NCI-H146 (cell line): ENCODE results near the gene ACOT8.
"Not testable (repeated sequence)": the region's sequence is repeated elsewhere in the genome, so short reads cannot be mapped to it uniquely, and the experiment has no call there.

Experiments
- DNase-seq: peaks from one replicate; lab custom pipeline; 2025; lab: John Stamatoyannopoulos, UW

ACOT8 gene

DNA sequence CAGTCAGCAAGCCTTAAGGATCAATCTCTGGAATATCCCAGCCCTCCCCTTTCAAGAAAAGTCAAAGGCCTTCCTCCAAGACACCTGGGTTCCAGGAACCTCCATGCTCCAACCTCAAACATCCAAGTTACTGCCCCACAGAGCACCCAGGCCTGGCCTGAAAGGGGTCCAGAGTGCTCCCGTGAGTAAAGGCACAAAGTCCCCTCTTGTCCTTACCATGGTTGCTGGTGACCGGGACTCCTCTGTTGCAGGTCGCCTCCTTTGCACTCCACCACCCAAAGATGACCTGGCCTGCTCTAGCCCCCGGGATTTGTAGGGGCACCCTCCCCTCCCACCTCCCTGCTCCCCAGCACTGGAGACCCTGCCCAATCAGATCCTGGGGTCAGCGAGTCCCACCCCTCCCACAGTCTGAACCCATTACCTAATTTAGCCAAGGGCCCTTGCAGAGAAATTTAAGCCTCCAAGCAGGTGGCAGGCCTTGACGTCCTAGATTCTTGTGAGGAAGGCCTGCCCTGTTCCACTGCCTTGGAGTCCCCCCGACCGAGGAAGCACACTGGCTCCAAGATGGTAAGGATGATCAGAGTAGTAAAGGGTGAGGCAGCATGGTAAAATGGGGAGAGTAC lies 30.1 kb downstream of the ACOT8 start, which contains the start of gene TNNC2:
TNNC2 (minus strand) TSS at position 283 of the 623 bp plus-strand sequence; CDS start at position 219, 64 bp downstream.
- DNase-seq, result no peak

DNA sequence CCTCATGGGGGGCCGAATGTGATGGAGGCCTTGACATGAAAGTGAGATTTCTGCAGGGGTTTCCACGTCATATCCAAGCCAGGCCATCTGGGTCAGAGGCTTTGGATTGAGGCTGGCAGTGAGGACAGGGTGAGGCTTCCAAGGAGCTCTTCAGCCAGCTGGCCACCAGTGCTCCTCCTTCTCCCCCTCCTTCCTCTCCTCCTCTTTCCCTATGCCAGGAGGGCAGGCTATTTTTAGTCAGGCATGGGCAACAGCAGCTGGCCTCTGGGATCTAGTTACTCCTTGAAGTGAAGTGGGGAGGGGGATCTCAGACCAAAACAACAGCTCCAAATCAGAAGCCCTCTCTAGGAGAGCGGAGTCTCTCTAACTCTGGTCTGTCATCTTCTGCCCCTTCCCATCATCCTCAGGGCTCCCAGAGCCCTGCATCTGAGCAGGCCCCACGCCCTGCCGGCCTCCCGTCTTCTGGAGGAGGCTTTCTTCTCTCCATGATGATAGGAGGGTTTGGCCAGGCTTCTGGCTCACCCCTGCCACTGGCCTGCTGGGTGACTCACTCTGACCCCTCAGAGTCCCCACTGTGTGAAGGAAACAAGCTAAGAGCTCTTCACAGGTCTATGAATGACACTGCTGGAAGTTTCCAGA lies 30.7 kb downstream of the ACOT8 start:
- no peak for DNase-seq

DNA sequence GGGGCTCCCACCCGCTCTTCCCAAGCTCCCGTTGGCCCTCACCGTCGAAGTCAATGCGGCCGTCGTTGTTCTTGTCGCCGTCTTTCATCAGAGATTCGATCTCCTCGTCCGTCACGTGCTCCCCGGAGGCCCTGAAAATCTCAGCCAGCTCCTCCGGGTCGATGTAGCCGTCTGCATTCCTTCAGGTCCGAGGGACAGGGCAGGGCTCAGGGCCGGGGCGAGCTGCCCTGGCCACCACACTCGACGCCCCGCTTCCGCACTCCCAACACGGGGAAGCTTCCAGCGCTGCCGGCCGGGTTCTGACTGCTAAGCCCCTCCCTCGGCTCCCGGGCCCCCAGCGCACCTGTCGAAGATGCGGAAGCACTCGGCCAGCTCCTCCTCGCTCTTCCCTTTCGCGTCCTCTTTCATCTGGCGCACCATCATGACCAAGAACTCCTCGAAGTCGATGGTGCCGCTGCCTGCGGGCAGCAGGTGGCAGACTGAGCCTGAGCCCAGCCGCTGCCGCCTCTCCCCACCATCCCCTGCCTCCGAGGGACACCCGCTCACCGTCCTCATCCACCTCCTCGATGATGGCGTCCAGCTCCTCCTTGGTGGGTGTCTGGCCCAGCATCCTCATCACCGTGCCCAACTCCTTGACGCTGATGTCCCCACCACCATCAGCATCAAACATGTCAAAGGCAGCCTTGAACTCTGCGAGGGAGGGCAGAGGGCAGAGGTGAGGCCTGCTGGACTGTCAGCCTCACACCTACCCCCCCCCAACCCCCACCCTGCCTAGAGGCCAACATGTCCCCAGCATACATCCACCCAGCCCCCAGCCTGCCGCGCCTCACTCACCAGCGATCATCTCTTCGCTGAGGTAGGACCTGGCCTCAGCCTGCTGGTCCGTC lies 33.0 kb downstream of the ACOT8 start:
- DNase-seq, result peak; percentile 79

DNA sequence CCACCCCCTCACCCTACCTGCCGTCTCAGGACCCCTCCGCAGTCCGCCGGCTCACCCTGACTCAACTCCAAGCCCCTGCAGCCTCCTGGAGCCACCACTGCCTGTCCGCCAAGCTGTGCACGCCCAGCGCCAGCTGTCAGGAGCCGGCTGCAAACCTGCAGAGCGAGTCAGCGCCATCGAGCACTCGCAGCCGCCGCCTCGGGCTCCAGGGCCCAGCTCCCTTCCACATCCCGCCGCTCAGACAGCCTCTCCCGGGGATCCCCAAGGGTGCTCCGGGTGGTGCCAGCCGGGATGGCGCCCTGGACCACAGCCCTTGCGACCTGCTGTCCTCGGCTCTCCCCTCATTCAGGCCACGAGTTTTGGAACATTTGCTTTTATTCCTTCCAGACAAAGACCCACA lies 34.3 kb downstream of the ACOT8 start:
- DNase-seq, result peak; percentile 59

DNA sequence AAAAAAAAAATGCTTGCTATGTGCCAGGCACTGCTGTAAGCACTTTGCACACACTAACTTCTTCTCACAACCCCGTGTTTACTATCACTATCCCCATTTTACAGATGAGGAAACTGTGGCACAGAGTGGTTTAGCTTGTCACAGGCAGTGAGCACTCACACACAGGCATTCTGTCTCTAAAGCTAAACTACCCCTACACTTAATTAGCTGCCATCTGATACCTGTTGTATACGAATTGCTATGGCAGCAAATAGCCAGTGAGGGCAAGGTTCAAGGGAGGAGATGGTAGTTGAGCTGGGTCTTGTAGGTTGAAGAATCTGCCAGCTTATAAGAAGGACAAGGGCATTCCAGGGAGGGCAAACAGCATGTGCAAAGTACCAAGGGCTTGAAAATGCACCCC lies 35.2 kb downstream of the ACOT8 start:
- peak; percentile 25 for DNase-seq

DNA sequence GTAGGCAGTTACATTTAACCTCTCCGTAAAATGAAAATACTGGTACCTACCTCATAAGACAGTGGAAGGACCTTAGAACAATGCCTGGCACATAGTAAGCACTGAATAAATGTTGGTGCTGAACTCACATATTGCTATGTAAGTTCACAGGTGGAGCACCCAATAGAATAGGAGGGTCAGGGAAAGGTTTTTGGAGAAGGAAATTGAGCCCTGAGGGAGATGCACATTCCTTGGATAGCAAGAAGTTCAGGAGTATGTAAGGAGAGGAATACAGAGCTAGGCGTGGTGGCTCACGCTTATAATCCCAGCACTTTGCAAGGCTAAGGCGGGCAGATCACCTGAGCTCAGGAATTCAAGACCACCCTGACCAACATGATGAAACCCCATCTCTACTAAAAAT lies 37.7 kb downstream of the ACOT8 start:
- no peak for DNase-seq

DNA sequence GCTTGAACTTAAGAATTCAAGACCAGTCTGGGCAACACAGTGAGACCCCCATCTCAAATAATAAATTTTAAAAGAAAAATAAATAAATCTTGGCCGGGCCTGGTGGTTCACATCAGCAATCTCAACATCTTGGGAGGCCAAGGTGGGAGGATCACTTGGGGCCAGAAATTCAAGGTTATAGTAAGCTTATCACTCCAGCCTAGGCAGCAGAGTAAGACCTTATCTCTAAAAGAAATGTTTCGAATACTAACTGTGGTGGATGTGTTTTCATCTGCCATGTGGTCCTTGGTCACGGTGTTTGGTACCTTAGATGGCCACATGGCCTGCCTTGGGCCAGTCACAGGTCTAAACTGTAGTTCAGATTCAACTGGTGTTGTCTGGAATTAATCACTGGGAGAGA lies 39.0 kb downstream of the ACOT8 start:
- DNase-seq, result no peak

DNA sequence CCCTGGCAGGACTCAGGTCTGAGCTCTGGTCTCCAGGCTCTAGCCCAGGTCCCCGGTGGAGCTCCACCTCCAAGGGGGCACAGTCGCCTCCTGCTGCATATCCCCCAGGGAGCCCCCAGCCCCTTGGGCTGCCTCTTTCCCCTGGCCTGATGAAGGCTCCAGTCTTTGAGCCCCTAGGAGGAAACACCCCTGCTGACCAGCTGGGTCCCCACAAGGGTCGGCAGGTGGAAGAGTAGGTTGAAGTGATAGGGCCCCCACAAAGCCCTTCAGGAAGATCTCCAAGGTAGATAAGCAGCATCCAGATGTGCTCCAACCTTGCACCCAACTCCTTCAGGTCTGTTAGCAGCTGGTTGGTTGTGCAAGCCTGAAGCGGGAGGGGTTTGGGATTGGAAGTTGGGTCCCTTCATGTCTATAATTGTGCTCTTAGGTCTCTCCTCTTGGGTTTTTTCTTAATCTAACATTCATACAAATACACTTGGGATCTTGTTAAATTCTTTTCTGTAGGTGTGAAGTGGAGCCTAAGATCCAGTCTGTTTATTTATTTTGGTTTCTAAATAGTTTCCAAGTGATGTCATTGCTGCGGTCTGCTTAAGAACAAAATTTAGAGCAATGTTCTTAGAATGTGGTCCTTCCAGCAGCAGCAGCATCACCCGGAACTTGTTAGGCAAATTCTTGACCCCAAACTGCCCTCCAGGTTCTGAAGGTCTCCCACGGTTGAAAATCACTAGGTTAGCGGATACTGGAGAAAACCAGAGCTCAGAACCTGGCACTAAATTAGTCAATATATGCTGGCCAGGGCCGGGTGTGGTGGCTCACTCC lies 39.6 kb downstream of the ACOT8 start:
- no peak for DNase-seq

DNA sequence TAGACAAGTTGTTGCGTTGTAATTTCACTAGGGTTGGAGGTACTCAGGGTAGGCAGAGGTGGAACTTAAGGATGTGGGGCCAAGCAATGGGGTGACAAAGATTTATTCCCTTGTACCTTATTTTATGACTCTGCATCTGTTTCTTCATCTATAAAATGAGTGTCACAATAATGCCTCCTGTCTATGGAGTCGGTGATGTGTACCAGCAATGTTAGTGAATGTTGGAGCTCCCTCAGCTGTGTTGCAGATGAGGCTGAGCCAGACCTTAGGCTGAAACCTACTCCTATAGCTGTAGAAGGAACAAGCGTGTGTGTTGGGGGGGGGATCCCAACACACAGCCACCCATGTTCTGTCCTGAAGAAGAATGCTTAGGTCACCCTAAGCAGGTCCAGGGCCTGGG lies 40.2 kb downstream of the ACOT8 start:
- DNase-seq, result no peak

DNA sequence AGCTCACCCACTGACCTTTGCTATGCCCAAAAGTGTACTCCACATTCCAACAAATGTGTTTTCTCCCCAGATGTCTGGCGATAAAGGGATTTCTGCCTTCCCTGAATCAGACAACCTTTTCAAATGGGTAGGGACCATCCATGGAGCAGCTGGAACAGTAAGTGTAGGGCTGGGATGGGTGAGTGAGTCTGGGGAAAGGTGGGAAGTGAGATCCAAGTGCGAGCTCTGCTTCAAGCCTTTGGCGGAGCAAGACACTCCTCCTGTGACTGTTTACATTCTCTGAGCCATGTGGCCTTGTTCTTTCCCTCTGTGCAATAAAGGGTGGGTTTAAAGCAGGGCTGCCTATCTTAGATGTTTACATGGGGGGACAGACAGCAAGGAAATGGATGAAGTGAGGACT lies 42.9 kb downstream of the ACOT8 start:
- DNase-seq, result no peak

DNA sequence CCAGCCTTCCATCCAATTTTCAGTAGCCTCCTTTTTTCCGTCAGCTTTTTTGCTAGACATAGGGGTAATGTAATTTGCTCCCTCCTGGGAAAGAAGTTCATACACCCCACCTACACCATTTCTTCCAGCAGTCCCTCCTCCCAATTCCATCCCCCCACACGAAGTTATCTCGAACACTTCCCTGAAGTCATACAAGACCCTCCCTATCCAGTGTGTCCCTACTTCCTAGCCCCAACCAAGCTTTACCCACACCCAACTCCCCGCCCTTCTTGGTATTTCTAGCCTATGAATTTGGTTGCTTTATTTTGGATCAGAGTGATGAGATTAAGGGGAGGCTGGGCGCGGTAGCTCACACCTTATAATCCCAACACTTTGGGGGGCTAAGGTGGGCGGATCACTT lies 43.7 kb downstream of the ACOT8 start:
- no peak for DNase-seq

DNA sequence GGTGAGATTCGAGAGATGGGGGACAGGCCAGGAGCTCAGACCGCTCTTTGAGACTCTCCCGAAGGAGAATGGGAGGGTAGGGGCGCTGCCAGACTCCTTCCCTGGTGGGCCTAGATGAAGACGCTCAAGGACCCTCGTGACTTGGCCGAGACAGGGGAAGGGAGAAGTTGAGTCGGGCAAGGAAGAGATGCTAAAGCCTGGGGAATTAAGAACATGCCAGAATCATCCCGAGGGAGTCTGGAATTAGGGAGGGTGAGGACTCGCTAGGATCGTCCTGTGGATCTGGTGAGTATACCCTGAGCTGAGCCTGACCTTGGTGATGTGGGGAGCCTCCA lies 44.2 kb downstream of the ACOT8 start:
- DNase-seq, result no peak

DNA sequence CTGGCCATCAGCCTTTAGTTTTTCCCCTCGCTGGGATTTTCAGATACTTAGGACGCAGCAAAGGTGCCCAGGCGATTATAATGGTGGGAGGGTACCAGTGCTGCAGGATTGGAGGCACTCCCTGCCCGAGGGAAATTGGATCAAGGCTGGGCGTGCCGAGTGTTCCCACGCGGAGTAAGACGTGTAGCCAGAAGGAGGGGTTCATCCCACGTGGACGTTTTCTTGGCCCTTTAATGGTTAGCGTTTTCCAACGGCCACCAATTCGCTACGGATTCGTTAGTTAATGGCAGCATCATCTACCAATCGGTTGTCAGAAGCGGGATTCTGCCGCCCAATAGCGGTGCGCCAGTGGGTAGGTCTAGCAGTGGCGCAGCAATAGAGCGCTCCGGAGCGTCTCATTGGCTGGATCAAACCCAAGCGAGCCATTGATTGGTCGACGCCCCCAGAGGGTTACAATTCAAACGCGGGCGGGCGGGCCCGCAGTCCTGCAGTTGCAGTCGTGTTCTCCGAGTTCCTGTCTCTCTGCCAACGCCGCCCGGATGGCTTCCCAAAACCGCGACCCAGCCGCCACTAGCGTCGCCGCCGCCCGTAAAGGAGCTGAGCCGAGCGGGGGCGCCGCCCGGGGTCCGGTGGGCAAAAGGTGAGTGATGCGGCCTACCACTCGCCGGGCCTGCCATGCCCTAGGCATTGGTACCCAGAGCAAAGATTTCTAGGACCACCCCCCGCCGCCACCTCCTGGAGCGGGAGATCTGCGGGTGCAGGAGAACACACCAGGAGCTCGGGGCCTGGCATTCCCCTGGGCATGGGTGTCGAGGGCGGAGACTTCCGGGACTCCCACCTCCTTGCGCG lies 44.8 kb downstream of the ACOT8 start, which contains the start of gene UBE2C:
UBE2C (plus strand) TSS at position 488 of the 849 bp plus-strand sequence; CDS start at position 540, 52 bp downstream.
- DNase-seq, result peak; percentile 99

DNA sequence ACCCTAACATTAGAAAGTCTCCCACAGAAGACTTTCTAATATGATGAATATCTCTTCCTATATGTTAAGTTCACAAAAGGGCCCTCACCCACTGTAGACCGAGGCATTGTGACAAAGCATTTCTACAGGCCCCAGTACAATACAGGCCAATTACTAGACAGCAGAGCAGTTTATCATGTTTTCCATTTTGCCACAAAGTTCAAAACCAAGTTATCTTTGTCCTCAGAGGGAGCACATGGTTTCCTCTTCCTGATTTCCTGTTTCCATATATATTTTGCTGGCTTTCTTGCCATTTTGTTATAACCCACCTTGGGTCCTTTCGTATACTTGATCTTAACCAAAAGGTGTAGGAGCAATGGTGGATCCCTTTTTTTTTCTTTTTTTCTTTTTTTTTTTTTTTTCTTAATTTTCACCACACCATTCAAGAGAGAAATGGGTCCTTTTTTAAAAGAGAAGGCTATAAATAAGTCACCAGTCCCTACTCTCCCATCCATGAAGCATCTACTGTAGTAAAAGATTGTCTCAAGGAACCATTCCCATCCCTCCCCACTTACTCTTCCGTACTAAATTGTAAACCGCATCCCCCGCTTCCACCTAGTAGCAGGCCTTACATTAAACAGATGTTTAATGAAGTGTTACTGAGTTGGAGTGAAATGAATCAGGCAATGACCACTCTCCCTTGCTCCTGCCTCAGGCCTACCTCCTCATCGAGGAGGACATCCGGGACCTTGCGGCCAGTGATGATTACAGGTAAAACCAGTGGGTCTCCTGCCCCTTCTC lies 46.8 kb downstream of the ACOT8 start:
- no peak for DNase-seq

DNA sequence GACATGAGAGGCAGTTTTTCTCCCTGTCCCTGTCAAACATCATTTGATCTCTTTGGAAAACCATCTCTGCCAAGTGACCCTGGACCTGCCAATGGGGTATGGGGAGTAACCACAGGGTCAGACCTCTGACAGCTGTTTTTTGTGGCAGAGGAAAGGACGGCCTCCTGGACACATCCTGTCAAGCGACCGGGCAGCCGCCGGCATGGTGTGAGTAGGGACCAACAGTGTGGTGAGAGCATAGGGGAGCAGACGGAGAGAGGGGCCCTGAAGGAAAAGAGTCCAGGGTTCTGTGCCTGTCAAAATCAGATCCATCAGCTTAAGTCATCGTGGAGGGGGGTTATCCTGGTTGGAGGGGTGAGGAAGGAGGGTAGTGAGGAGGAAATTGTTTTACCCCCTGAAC lies 55.3 kb downstream of the ACOT8 start:
- DNase-seq, result no peak

DNA sequence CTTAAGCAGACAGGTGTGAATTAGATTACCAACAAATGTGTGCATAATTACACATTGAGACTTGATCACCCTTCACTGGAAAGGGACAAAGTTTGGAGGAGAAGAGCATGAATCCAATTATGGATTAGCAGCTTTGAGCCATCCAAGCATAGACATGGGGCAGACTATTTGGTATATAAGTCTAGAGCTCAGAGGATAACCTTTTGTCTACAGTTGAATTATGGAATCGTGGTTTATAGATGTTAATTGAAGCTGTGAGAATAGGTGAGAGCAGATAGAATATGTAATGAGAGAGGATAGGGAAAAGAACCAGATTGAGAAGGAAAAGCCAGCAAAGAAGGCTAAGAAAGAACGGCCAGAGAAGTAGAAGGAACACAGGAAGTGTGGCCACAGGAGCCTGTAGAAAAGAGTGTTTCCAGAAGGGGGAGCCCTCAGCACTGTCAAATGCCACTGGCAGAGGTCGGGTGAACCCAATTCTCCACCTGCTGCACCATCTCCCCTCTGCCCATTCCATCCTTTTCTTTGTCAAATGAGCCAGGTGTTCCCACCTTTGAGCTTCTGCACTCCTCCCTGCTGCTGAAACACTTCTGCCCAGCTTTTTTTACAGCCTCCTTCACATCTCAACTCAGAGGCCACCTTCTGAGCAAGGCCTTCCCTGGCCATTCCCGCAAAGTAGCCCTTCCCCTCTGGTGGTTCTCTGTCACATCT lies 58.1 kb downstream of the ACOT8 start:
- peak; percentile 80 for DNase-seq

DNA sequence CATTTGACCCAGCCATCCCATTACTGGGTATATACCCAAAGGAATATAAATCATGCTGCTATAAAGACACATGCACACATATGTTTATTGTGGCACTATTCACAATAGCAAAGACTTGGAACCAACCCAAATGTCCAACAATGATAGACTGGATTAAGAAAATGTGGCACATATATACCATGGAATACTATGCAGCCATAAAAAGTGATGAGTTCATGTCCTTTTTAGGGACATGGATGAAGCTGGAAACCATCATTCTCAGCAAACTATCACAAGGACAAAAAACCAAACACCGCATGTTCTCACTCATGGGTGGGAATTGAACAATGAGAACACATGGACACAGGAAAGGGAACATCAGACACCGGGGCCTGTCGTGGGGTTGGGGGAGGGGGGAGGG lies 59.2 kb downstream of the ACOT8 start:
- DNase-seq, result not testable (repeated sequence)

DNA sequence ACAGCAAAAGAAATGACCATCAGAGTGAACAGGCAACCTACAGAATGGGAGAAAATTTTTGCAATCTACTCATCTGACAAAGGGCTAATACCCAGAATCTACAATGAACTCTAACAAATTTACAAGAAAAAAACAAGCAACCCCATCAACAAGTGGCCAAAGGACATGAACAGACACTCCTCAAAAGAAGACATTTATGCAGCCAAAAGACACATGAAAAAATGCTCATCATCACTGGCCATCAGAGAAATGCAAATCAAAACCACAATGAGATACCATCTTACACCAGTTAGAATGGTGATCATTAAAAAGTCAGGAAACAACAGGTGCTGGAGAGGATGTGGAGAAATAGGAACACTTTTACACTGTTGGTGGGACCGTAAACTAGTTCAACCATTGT lies 59.7 kb downstream of the ACOT8 start:
- not testable (repeated sequence) for DNase-seq

DNA sequence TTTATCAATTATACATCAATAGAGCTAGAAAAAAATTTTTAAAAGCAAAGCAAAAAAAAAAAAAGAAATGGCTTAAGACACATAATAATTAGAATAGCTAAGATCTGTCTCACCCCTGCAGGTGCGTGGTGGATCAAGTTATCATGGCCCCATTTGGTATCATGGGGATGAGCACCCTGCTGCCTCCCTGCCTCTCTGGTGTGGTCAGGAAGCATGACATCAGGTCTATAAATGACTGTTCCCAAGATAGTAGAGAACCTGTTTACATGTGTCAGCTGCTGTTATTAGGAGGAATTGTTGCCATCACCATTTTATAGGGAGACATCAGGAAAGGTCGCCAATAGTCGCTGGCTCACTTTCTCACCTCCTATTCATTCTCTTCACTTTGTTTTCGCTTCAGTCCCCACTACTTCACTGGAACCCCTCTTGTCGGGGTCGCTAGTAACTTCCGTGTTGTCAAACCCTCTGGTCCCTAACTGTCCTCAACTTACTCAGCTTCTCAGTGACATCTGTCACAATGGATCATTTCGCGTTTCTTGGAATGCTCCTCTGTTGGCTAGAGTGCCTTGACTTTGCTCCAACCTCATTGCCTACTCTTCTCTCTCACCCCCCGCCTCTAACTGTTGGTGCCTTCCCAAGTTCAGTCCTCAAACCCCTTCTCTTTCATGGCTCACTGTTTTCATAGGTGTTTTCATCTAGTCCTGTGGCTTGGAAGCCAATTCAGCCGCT lies 60.7 kb downstream of the ACOT8 start:
- DNase-seq, result no peak
